Thyroid gland (tissue), 4 donors: ENCODE data around the gene GPC5. TPM values are rescaled to one million over a fixed set of nuclear protein-coding genes. Genes with fewer than 3 reads are reported as not detected.

ENCODE experiments used
- DNase-seq, 2 donors: peaks; one replicate each; pipeline ENCODE4 v3.0.0-alpha.2; 2019
- H3K27ac ChIP-seq, 3 donors: fragments of 200-600 bp; sonication (generic); 1 replicate in 2 of 3; 2 replicates in 1 of 3; pipeline ENCODE4 v1.5.1; 2016 to 2019; ENCODE audit warnings: mild to moderate bottlenecking in 1 of 3, moderate library complexity in 1 of 3
- H3K27me3 ChIP-seq: fragments of 200-600 bp; sonication (generic); one replicate; pipeline ENCODE4 v1.5.1; 2019
- H3K36me3 ChIP-seq, 2 donors: fragments of 200-600 bp; sonication (generic); one replicate each; pipeline ENCODE4 v1.5.1; 2016 to 2019
- H3K4me1 ChIP-seq, 2 donors: fragments of 200-600 bp; sonication (generic); one replicate each; pipeline ENCODE4 v1.5.1; 2017 to 2019
- H3K4me3 ChIP-seq, 3 donors: fragments of 200-600 bp; sonication (generic); replicated peaks in 1 of 3; 1 replicate in 2 of 3; 2 replicates in 1 of 3; pipeline ENCODE4 v1.5.1; 2016; ENCODE audit warnings: mild to moderate bottlenecking in 1 of 3
- H3K9me3 ChIP-seq: fragments of 200-600 bp; sonication (generic); one replicate; pipeline ENCODE4 v1.5.1; 2017
- CTCF ChIP-seq, 6 experiments: fragments of 200-600 bp in 3 of 6; fragments of 450-650 bp in 3 of 6; sonication (generic) in 3 of 6; IDR thresholded peaks; one replicate each; pipeline ENCODE4 v1.5.1; 2016 to 2019; ENCODE audit warnings: antibody characterized with exemption in 6 of 6, mild to moderate bottlenecking in 2 of 6, inconsistent platforms in 1 of 6, moderate library complexity in 1 of 6
- POLR2A ChIP-seq, 2 donors: fragments of 450-650 bp; IDR thresholded peaks; one replicate each; pipeline ENCODE4 v1.6.1; 2017; ENCODE audit warnings: antibody characterized with exemption in 2 of 2, mild to moderate bottlenecking in 2 of 2, moderate library complexity in 1 of 2
- WGBS, 2 donors: methylation state at CpG; one replicate each; pipeline ENCODE4 v1.1.5; 2017; 5-methylcytosine and 5-hydroxymethylcytosine counted together
- intact Hi-C: fragments of 100-400 bp; cut with DNase I; formaldehyde crosslinking; loops from one replicate; pipeline ENCODE4 v1.15.1; 2023
- total RNA-seq, 4 donors: library from RNA; depleted of rRNA; stranded (reverse); fragments of >200 nt; gene quantifications; one replicate each; pipeline ENCODE4 v1.2.3, GENCODE V29; 2016

The GPC5 gene
- total RNA-seq, 4 donors from 2014 or later: 0.67 to 2.3 (median 1.3) TPM

- intact Hi-C loops: no loop called here
- no peaks in the 10 kb centered on the region for H3K4me1 ChIP-seq
- no peak for DNase-seq
- H3K36me3 ChIP-seq: no peaks in the 10 kb centered on the region
- TF ChIP-seq POLR2A (IDR thresholded peaks at IDR 0.05) (no peak), CTCF (IDR thresholded peaks at IDR 0.05) (no peak)
- H3K27me3 ChIP-seq: no peaks in the 10 kb centered on the region
- H3K4me3 ChIP-seq: no peak overlapping the region
- no peak overlapping the region for H3K27ac ChIP-seq
- H3K9me3 ChIP-seq: no peaks in the 10 kb centered on the region
- 65% methylated on average over 4 of the region's 4 CpGs for WGBS, 2 donors
Measured at GRCh38 chr13:91816263-91816807, 417.9 kb downstream of the GPC5 start.

GRCh38 chr13:91817250-91817649, 418.8 kb downstream of the GPC5 start:
- no peak for DNase-seq
- WGBS, 2 donors: 48 to 56% methylated on average over 5 of the region's 5 CpGs
- Histone ChIP-seq H3K36me3 (no peaks in the 10 kb centered on the region), H3K4me3 (no peak overlapping the region), H3K27ac (no peak overlapping the region), H3K27me3 (no peaks in the 10 kb centered on the region), H3K9me3 (no peaks in the 10 kb centered on the region), H3K4me1 (no peaks in the 10 kb centered on the region)
- TF ChIP-seq CTCF (IDR thresholded peaks at IDR 0.05) (peak in 1 of 6 experiments; percentile 6), POLR2A (IDR thresholded peaks at IDR 0.05) (no peak)
- intact Hi-C loops: no loop called here

- Histone ChIP-seq H3K27ac (no peak overlapping the region), H3K4me1 (no peaks in the 10 kb centered on the region), H3K4me3 (no peak overlapping the region), H3K27me3 (no peaks in the 10 kb centered on the region), H3K9me3 (no peaks in the 10 kb centered on the region), H3K36me3 (no peaks in the 10 kb centered on the region)
- intact Hi-C loops: no loop called here
- no peak for DNase-seq
- TF ChIP-seq POLR2A (IDR thresholded peaks at IDR 0.05): no peak
- TF ChIP-seq CTCF (IDR thresholded peaks at IDR 0.05): no peak
Measured at GRCh38 chr13:91824416-91824815, 426.0 kb downstream of the GPC5 start.

- H3K4me1 ChIP-seq: no peaks in the 10 kb centered on the region
- DNase-seq: no peak
- intact Hi-C loops: no loop called here
- H3K27ac ChIP-seq: no peak overlapping the region
- H3K27me3 ChIP-seq: no peaks in the 10 kb centered on the region
- no peaks in the 10 kb centered on the region for H3K9me3 ChIP-seq
- H3K36me3 ChIP-seq: no peaks in the 10 kb centered on the region
- TF ChIP-seq POLR2A (IDR thresholded peaks at IDR 0.05): no peak
- no peak for TF ChIP-seq CTCF (IDR thresholded peaks at IDR 0.05)
- no peak overlapping the region for H3K4me3 ChIP-seq
- WGBS, 2 donors: 78 to 92% methylated on average over 2 of the region's 2 CpGs
Measured at GRCh38 chr13:91825516-91825915, 427.1 kb downstream of the GPC5 start.

- TF ChIP-seq CTCF (IDR thresholded peaks at IDR 0.05): no peak
- H3K9me3 ChIP-seq: no peaks in the 10 kb centered on the region
- H3K27ac ChIP-seq: no peak overlapping the region
- no peak for DNase-seq
- H3K36me3 ChIP-seq: no peaks in the 10 kb centered on the region
- no peaks in the 10 kb centered on the region for H3K27me3 ChIP-seq
- no peaks in the 10 kb centered on the region for H3K4me1 ChIP-seq
- no peak overlapping the region for H3K4me3 ChIP-seq
- intact Hi-C loops: no loop called here
Measured at GRCh38 chr13:91836553-91836952, 438.1 kb downstream of the GPC5 start.
